Measurements from ENCODE around the gene FGD4.
A peak's percentile ranks its signal among the peaks of the same experiment; 100 is the strongest.

The FGD4 gene

DNA sequence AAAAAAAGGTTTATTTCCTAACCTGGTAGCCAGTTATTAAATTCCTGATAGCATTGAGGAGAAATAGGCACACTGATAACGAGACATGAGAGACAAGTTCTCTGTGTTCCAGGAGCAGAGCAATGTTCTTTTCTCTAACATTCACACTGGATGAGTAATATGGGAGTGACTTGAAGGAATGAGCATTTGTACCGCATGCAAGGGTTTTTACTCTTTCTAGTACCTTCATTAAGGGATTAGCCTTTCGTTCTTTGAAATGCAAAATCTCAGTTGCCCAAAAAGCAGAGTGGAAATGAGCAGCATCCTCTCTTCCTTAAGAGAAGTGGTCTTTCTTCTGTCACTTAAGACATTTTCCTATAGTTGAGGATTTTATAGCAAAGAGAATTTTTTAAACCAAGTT is 54.7 kb downstream of the FGD4 start:
- Mint-ChIP-seq H3K4me3 (no peak overlapping the region), H3K4me1 (ENCODE audit: low read depth) (peaks cover 19% of the 10 kb centered on the region), H3K36me3 (ENCODE audit: low read depth) (no peaks in the 10 kb centered on the region), H3K27ac (no peak overlapping the region), H3K27me3 (no peaks in the 10 kb centered on the region), H3K9me3 (no peaks in the 10 kb centered on the region)
- intact Hi-C loops (cut with micrococcal nuclease): no loop called here

DNA sequence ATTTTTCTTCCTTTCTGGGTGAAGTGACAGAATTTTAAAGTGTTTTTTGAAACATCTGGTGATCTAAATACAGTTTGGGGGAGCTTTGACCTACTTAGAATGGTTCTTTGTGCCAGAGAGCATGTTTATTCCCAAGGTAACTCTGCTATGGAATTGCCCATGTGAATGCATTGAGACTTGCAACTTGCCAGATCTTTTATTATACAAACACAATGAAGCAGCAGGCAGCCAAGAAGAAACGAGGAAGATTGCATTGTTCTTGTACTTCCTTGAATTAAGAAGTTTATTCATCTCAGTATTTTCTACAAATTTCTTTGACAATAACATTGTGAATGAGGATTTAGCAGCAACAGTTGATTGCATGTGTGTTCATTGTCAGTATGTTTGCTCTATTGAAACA is 55.5 kb downstream of the FGD4 start:
- H3K4me1 Mint-ChIP-seq (ENCODE audit: low read depth): peaks cover 19% of the 10 kb centered on the region
- no peaks in the 10 kb centered on the region for H3K36me3 Mint-ChIP-seq (ENCODE audit: low read depth)

GRCh38 chr12:32455607-32456071 is 56.3 kb downstream of the FGD4 start:
- intact Hi-C loops (cut with micrococcal nuclease): loop anchor here (1.0 to 5.0 kb wide), 6 partner anchors 37 to 217 kb away; no protein-coding TSS in a partner anchor
- H3K9me3 Mint-ChIP-seq: no peaks in the 10 kb centered on the region
- no peaks in the 10 kb centered on the region for H3K36me3 Mint-ChIP-seq (ENCODE audit: low read depth)
- H3K27ac Mint-ChIP-seq: peak overlapping the region; percentile 27
- peaks cover 15% of the 10 kb centered on the region for H3K4me1 Mint-ChIP-seq (ENCODE audit: low read depth)
- H3K4me3 Mint-ChIP-seq: peak overlapping the region; percentile 52
- no peaks in the 10 kb centered on the region for H3K27me3 Mint-ChIP-seq

More for the DNA sequence above, 55.5 kb downstream of the FGD4 start:
- Mint-ChIP-seq H3K9me3 (no peaks in the 10 kb centered on the region), H3K27me3 (no peaks in the 10 kb centered on the region), H3K4me3 (no peak overlapping the region), H3K27ac (no peak overlapping the region)
- intact Hi-C loops (cut with micrococcal nuclease): loop anchor here (1.0 to 5.0 kb wide), 6 partner anchors 37 to 217 kb away; no protein-coding TSS in a partner anchor

- intact Hi-C loops (cut with micrococcal nuclease): loop anchor here (5.0 kb wide), 5 partner anchors 35 to 215 kb away; no protein-coding TSS in a partner anchor
These were observed 58.1 kb downstream of the FGD4 start for GRCh38 chr12:32457251-32458025.

GRCh38 chr12:32460638-32461037 is 61.3 kb downstream of the FGD4 start:
- H3K27ac Mint-ChIP-seq: no peak overlapping the region
- H3K27me3 Mint-ChIP-seq: no peaks in the 10 kb centered on the region
- peaks cover 28% of the 10 kb centered on the region for H3K4me1 Mint-ChIP-seq (ENCODE audit: low read depth)
- H3K4me3 Mint-ChIP-seq: no peak overlapping the region
- intact Hi-C loops (cut with micrococcal nuclease): no loop called here
- H3K36me3 Mint-ChIP-seq (ENCODE audit: low read depth): no peaks in the 10 kb centered on the region
- no peaks in the 10 kb centered on the region for H3K9me3 Mint-ChIP-seq

More at GRCh38 chr12:32457251-32458025, 58.1 kb downstream of the FGD4 start:
- no peaks in the 10 kb centered on the region for H3K9me3 Mint-ChIP-seq
- peaks cover 18% of the 10 kb centered on the region for H3K4me1 Mint-ChIP-seq (ENCODE audit: low read depth)
- no peaks in the 10 kb centered on the region for H3K27me3 Mint-ChIP-seq
- H3K36me3 Mint-ChIP-seq (ENCODE audit: low read depth): no peaks in the 10 kb centered on the region
- H3K27ac Mint-ChIP-seq: no peak overlapping the region
- no peak overlapping the region for H3K4me3 Mint-ChIP-seq

DNA sequence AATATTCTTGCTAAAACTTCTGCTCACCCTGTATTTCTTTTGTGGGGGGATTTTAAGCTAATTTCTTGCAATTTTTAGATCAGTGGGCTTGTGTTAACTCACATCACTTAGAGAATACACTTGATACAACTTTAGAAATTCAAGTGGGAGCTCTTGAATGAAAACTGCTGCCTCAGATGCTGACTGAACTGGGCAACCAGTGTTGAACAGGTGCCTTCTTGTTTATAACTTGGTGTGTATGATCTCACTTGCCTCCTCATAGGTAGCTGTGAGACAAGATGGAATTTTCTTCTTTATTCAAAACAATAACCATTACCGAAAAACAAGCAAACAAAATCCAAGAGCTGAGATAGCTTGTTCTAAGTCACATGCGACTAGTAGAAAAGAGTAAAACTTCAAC is 63.5 kb downstream of the FGD4 start:
- Mint-ChIP-seq H3K27ac (no peak overlapping the region), H3K4me3 (no peak overlapping the region), H3K9me3 (no peaks in the 10 kb centered on the region), H3K27me3 (no peaks in the 10 kb centered on the region), H3K4me1 (ENCODE audit: low read depth) (peaks cover 21% of the 10 kb centered on the region), H3K36me3 (ENCODE audit: low read depth) (no peaks in the 10 kb centered on the region)
- intact Hi-C loops (cut with micrococcal nuclease): no loop called here

DNA sequence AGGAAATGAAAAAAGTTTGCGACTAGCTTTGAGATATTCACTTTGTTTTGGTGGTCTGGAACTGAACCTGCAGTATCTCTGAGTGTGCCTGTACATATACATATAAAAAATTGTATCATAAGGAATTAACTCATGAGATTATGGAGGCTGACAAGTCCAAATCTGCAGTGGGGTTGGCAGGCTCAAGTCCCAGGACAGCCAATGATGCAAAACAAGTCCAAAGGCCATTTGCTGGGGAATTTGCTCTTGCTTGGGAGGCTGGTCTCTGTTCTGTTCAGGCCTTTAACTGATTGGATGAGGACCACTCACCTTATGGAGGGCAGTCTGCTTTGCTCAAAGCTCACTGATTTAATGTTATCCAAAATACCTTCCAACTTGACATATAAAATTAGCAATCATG is 66.8 kb downstream of the FGD4 start:
- Mint-ChIP-seq H3K27ac (no peak overlapping the region), H3K4me3 (no peak overlapping the region), H3K27me3 (no peaks in the 10 kb centered on the region), H3K4me1 (ENCODE audit: low read depth) (peaks cover 28% of the 10 kb centered on the region), H3K9me3 (no peaks in the 10 kb centered on the region), H3K36me3 (ENCODE audit: low read depth) (no peaks in the 10 kb centered on the region)
- intact Hi-C loops (cut with micrococcal nuclease): no loop called here

DNA sequence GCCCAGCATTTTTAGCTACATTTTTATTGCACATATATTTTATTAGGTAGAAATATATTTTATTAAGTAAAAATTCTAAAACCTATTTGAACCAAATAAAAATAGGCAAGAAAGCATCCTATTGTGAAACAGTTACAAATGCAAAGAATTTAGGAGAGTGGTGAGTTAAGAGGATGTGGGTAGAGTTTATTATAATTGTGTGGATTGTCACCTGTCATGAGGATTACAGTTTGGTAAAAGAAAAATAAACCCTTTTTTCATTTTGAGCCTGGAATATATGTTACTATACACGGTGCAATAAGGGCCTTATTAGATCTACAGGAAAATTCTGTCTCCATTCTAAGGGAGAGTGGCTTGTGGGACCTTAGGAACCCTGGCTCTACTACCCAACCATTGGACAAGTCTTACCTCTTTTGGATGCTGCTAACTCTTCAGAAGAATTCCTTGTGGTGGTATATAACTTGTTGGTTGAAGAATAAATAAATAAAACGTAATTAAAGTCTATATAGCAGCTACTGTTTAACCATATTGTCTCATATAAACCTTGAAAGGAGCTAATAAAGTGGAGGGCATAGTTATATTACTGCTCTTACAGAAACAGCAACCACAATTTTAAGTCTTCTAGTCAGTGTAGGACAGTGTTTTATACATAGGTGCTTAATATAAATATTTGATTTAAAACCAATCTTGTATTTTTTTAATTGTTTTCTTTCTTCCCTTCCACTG is 67.8 kb downstream of the FGD4 start:
- no peaks in the 10 kb centered on the region for H3K27me3 Mint-ChIP-seq
- H3K4me1 Mint-ChIP-seq (ENCODE audit: low read depth): peaks cover 28% of the 10 kb centered on the region
- H3K27ac Mint-ChIP-seq: no peak overlapping the region
- no peak overlapping the region for H3K4me3 Mint-ChIP-seq
- no peaks in the 10 kb centered on the region for H3K9me3 Mint-ChIP-seq
- intact Hi-C loops (cut with micrococcal nuclease): no loop called here
- H3K36me3 Mint-ChIP-seq (ENCODE audit: low read depth): no peaks in the 10 kb centered on the region

DNA sequence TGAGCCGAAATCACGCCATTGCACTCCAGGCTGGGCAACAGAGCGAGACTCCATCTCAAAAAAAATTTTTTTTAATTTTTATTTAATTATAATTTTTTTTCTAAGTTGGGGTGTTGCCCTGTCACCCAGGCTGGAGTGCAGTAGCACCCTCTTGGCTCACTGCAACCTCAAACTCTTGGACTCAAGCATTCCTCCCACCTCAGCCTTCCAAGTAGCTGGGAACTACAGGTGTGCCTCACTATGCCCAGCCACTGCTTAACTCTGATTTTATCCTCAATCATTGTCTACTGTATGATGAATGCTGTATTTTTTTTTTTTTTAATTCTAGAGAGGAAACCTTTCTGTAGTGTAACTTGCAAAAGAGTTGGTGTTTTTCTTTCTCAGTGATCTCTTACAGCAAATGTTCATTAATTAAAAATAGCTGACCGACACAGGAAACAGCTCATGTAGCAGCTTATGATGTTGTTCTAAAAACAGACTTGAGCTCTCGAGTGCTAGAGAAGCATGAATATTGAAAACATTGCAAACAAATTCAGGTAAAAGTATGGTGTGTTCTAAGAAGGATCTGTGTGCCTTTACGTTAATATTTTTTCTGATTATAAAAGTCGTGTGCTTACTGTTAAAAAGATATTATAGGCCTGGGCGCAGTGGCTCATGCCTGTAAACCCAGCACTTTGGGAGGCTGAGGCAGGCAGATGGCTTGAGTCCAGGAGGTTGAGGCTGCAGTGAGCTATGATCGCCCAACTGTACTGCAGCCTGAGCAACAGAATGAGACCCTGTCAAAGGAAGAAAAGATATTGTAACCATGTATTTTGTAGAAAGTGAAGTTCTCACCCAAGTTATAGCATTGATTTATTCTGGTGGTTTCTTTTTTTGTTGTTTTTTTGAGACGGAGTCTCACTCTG is 68.9 kb downstream of the FGD4 start:
- intact Hi-C loops (cut with micrococcal nuclease): no loop called here
- no peaks in the 10 kb centered on the region for H3K9me3 Mint-ChIP-seq

GRCh38 chr12:32470936-32471470 is 71.6 kb downstream of the FGD4 start:
- H3K36me3 Mint-ChIP-seq (ENCODE audit: low read depth): no peaks in the 10 kb centered on the region
- H3K4me3 Mint-ChIP-seq: no peak overlapping the region
- peaks cover 41% of the 10 kb centered on the region for H3K4me1 Mint-ChIP-seq (ENCODE audit: low read depth)
- intact Hi-C loops (cut with micrococcal nuclease): no loop called here
- peak overlapping the region; percentile 26 for H3K27ac Mint-ChIP-seq
- no peaks in the 10 kb centered on the region for H3K27me3 Mint-ChIP-seq
- no peaks in the 10 kb centered on the region for H3K9me3 Mint-ChIP-seq

More for the DNA sequence above, 68.9 kb downstream of the FGD4 start:
- Mint-ChIP-seq H3K4me3 (no peak overlapping the region), H3K4me1 (ENCODE audit: low read depth) (peaks cover 30% of the 10 kb centered on the region), H3K36me3 (ENCODE audit: low read depth) (no peaks in the 10 kb centered on the region), H3K27me3 (no peaks in the 10 kb centered on the region), H3K27ac (no peak overlapping the region)

- Mint-ChIP-seq H3K4me3 (no peak overlapping the region), H3K4me1 (ENCODE audit: low read depth) (peaks cover 47% of the 10 kb centered on the region), H3K27me3 (no peaks in the 10 kb centered on the region), H3K36me3 (ENCODE audit: low read depth) (no peaks in the 10 kb centered on the region), H3K9me3 (no peaks in the 10 kb centered on the region), H3K27ac (peak overlapping the region; percentile 26)
- intact Hi-C loops (cut with micrococcal nuclease): no loop called here
These were observed 72.2 kb downstream of the FGD4 start for GRCh38 chr12:32471591-32472001.

DNA sequence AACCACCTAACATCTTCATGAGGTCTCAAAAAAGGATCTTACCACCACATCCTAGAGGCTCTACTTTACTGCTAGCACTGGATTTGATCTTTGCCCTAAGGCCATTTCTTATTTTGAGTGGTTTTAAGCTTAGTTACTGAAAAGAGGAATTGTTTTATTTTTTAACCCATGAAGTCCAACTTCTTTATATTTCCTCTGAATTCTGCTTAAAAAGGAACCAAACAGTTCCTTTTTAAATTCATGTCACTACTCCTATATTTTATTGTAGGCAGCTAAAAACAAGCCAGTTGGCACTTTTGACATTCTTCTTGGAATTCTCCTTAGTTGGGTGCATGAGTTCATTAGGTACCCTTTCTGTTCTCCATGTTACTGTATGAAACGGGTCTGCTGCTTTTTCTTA is 76.4 kb downstream of the FGD4 start:
- Mint-ChIP-seq H3K27ac (peak overlapping the region; percentile 76), H3K4me1 (ENCODE audit: low read depth) (peaks cover 75% of the 10 kb centered on the region), H3K4me3 (no peak overlapping the region), H3K9me3 (no peaks in the 10 kb centered on the region), H3K36me3 (ENCODE audit: low read depth) (no peaks in the 10 kb centered on the region), H3K27me3 (no peaks in the 10 kb centered on the region)
- intact Hi-C loops (cut with micrococcal nuclease): no loop called here

DNA sequence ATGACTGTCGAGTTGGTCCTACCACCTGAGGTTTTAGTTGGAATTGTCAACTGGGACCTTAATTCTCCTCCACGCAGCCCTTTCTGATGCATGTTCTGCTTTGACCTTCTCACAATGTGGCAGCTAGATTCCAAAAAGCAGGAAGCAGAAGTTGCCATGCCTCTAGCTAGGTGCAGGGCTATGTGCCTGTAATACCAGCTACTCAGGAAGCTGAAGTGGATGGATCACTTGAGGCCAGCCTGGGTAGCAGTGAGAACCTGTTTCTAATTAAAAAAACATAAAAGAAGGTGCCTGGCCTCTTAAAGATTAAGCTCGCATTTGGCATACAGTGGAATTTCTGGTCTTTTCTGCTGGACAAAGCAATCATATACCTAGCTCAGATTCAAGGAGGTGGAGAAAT is 77.1 kb downstream of the FGD4 start:
- H3K27me3 Mint-ChIP-seq: no peaks in the 10 kb centered on the region
- peaks cover 70% of the 10 kb centered on the region for H3K4me1 Mint-ChIP-seq (ENCODE audit: low read depth)
- peak overlapping the region; percentile 76 for H3K27ac Mint-ChIP-seq
- no peaks in the 10 kb centered on the region for H3K36me3 Mint-ChIP-seq (ENCODE audit: low read depth)
- peak overlapping the region; percentile 17 for H3K4me3 Mint-ChIP-seq
- intact Hi-C loops (cut with micrococcal nuclease): no loop called here
- H3K9me3 Mint-ChIP-seq: no peaks in the 10 kb centered on the region
